ENCODE measurements around the gene TDRD7.

TDRD7 gene

GRCh38 chr9:97505845-97506244 is 93.9 kb downstream of the TDRD7 start:
- no peak for DNase-seq (ENCODE audit: low read depth)

- no peak for DNase-seq (ENCODE audit: low read depth)
Observed at GRCh38 chr9:97506306-97506705, 94.4 kb downstream of the TDRD7 start.

DNA sequence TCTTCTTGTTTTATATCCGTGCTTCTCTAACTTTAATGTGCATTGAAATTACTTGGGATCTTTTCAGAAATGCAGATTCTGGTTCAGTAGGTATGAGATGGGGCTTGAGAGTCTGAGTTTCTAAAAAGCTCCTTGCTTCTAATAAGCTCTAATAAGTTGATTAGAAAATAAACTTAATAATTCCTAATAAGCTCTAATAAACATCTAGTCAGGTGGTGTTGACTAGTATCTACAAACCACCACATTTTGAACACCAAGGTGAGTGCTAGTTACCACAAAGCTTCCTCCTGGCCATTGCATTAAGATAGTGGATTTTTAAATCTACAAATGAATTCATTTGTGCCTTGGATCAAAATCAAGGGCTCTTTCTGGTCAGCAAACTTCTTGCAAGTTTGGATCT is 94.9 kb downstream of the TDRD7 start:
- DNase-seq (ENCODE audit: low read depth), result no peak

DNA sequence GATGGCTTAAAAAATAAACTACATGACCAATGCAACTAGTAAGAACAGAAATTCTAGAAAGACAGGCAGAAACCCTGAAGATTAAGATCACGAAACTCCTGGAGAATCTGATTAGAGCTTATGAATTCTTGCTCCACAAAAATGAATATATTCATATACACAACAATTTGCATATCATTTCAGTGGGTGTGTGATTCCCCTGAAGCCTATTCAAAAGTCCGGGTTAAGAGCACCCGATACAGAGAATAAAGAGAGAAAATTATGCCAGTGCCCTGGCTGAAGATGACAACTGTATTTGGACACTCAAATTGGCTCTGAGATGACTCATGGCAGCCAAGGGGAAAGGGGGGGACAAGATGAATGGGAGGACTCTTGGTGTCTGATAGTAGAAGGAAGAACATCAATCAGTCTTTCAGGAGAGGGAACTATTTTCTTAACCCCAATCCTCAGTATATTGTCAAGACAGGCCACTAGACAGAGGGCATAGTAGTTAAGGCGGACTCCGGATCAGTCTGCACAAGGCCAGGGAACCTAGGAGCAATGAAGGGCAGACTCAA is 95.6 kb downstream of the TDRD7 start:
- no peak for DNase-seq (ENCODE audit: low read depth)

- DNase-seq (ENCODE audit: low read depth), result no peak
Observed at GRCh38 chr9:97508852-97509251, 97.0 kb downstream of the TDRD7 start.

DNA sequence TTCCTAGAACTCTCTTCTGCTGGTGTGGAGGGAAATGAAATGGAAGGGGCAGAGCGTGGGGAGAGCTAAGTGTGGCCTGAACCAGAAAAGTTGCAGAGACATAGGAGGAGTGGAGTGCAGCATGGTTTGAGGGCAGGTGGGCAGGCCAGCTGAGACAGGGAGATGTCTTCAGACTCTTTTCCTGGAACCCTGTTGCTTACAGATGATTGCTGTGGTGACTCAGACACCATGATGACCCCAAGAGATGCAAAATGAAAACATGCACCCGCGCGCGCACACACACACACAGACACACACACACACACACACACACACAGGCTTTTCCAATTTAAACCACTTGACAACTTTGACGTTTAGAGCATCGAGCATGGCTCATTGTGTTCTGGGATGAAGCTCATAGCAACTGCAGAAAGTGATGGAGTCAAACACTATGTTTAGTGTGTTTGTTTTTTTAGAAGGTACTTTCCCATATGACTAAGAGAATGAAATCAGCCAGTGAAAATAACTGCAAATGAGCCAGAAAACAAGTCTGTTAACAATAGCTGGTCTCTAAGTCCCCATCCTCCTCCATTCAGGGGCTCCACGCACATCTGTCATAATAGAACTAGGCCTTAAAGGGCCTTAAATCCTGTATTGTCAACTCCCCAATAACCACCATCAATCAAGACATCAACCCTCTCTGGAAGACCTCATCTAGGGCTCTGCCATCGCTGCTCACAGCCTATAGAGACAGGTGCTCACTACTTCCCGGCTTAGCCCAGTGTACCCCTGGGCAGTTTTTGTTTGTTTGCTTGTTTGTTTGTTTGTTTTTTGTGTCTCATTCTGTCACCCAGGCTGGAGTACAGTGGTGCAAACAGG is 99.1 kb downstream of the TDRD7 start:
- DNase-seq (ENCODE audit: low read depth), result no peak

DNA sequence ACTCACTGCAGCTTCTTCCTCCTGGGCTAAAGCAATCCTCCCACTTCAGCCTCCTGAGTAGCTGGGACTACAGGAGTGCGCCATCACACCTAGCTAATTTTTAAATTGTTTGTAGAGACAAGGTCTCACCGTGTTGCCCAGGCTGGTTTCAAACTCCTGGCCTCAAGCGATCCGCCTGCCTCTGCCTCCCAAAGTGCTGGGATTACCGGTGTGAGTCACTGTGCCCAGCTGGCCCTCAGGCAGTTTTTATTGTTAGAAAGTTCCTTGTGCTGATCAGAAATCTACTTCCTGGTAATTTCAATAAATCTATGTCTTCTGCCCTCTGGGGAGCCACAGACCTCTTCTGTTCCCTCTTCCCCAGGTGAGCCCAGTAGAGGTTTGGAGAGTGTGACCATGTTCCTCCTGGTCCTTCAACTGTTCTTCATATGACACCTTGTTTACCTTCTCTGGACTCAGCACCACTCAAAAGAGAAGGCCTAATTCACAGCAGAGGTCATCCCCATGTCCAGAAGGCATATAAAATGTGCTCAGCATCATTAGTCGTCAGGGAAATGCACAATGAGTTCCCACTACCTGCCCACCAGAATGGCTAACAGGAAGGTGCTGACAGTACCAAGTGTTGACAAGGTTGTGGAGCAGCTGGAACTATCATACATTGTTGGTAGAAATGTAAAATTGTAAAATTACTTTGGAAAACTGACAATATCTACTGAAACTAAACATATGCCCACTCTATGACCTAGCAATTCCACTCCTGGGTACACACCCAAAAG is 99.9 kb downstream of the TDRD7 start:
- no peak for DNase-seq (ENCODE audit: low read depth)

- no peak for DNase-seq (ENCODE audit: low read depth)
Observed at GRCh38 chr9:97512966-97513560, 101.2 kb downstream of the TDRD7 start.

- DNase-seq (ENCODE audit: low read depth), result no peak
Observed at GRCh38 chr9:97514531-97514930, 102.6 kb downstream of the TDRD7 start.

GRCh38 chr9:97515662-97516061 is 103.8 kb downstream of the TDRD7 start:
- no peak for DNase-seq (ENCODE audit: low read depth)

- no peak for DNase-seq (ENCODE audit: low read depth)
Observed at GRCh38 chr9:97516111-97516510, 104.2 kb downstream of the TDRD7 start.

GRCh38 chr9:97517331-97518089 is 105.6 kb downstream of the TDRD7 start:
- no peak for DNase-seq (ENCODE audit: low read depth)

GRCh38 chr9:97518166-97518908 is 106.4 kb downstream of the TDRD7 start:
- no peak for DNase-seq (ENCODE audit: low read depth)

DNA sequence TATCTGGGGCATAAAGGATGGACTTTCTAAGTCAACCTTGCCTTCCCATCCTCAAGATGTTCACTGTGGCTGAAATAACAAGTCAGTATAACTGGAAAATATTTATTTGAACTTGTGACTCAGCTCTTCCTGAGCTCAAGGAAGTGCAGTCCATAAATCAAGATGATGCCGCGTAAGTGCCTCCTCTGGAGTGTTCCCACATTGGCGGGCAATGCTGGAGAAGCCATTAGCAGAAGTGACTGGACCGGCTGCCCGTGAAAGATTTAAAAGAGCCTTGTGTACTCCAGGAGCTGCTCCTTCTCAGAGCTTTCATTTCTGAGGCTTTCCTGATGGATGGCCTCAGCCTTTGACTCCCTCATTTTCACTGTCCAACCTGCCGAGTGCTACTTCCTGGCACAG is 107.0 kb downstream of the TDRD7 start:
- no peak for DNase-seq (ENCODE audit: low read depth)

- DNase-seq (ENCODE audit: low read depth), result no peak
Observed at GRCh38 chr9:97519441-97519970, 107.6 kb downstream of the TDRD7 start.

DNA sequence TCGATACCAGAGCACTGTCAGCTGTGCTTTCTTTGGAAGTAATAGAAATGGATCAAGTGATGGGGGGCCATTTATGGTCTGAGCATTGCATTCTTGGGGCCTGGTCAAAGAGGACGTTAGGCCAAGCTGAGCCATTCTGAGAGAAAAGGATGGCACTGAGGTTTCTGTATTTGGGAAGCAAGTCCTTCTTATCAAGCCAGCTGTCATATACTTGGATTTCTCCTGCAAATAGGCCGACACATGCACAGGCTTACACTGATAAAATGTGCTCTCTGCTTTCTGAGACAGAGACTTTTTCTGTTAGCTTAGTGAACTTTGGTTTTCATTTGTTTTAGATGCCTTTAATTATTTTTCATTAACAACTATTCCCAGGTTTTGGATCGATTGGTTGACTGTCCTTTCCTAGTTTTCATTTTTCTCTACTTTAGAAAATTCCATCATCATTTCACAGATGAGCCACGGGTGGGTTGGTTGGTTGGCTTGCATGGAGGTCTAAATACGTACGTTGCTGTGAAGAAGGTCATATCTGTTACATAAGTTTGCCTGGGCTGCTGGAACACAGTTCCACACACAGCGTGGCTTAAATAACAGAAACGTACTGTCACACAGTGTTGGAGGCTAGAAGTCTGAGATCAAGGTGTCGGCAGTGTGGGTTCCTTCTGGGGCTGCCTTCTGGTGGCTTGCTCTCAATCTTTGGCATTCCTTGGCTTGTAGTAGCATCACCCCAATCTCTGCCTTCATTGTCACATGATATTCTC is 109.9 kb downstream of the TDRD7 start:
- no peak for DNase-seq (ENCODE audit: low read depth)

DNA sequence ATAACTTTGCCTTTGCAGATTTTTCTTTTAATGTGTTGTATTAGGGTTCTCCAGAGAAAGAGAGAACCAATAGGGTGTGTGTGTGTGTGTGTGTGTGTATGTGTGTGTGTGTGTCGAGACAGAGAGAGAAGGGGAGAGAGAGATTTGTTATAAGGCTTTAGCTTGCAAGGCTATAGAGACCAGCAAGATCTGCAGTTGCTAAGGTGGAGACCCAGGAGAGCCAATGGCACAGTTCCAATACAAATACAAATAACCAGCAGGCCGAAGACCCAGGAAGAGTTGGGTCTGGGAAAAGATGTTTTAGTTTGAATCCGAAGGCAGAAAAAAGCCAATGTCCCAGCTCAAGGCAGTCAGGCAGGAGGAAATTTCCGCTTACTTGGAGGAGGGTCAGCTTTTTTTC is 112.5 kb downstream of the TDRD7 start:
- no peak for DNase-seq (ENCODE audit: low read depth)

DNA sequence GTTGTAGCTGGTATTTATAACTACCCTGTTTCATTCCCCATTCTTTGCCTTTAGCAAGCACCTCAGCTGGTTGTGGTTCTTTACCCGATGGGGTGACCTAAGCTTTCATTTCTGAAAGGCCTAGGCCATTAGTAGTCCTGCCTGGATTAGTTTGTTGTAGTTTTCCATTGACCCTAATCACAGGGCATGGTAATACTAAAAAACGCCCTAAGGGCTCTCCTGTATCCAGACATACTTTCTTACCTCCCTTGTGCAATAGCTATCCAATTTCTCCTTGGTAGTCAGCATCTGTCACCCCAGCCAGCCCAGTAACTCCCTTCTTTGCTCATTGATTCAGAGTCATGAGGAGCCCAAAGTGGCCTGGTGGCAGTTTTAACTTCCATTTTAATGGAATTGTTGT is 113.6 kb downstream of the TDRD7 start:
- DNase-seq (ENCODE audit: low read depth), result no peak

DNA sequence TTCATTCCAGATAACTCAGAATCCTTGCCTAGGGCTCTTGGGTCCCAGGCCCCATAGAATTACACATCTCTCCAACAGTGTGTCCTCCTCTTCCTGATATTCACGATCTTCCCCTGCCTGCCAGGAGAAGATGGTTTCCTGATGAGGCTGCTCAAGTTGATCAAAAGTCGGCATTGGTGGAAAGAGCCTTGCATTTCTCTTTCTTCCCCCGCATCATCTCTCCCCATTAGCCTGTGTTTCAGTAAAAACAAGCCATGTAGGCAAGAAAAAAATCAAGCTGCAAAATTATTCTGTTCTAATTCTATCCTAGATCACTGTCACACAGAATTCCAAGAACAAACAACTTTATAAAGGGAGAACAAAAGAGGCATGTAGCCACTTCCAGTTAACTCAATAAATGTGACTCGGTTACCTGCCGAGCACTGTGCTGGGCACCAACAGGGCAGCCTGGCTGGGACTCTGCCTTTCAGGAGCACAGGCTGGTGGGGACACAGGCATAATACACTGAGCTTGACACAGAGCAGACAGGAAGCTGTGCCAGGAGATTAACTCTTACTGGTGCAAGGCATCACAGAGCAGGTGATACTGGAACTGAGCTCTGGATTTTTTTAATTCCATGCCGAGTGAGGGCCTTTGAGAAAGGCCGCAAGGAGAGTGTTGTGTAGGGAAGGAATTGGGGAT is 115.1 kb downstream of the TDRD7 start:
- DNase-seq (ENCODE audit: low read depth), result no peak
